Panc1 (cell line): ENCODE measurements around the gene IGSF9. TPM values are rescaled to one million over a fixed set of nuclear protein-coding genes. Genes with fewer than 3 reads are reported as not detected.

Experiments used
- ATAC-seq: fragments of 200-7000 bp; cut with Tn5 transposase; 2 replicates; pipeline ENCODE4 v1.9.1; 2020; ENCODE audit warnings: mild to moderate bottlenecking, moderate library complexity
- BruUV-seq: library from RNA; stranded (reverse); fragments of 400-500 nt; replicated peaks from 2 replicates; lab custom pipeline; 2021; lab: Mats Ljungman, UMichigan
- CTCF ChIA-PET: fragments of 300-600 bp; sonication (Branson Sonifier 250); formaldehyde crosslinking; loops from one replicate; lab custom pipeline; 2022; ENCODE audit warnings: antibody characterized with exemption; lab: Charles Lee
- POLR2A ChIA-PET: fragments of 300-600 bp; sonication (Branson Sonifier 250); formaldehyde crosslinking; loops from one replicate; lab custom pipeline; 2022; ENCODE audit warnings: antibody characterized with exemption; lab: Charles Lee
- DNase-seq: peaks from one replicate; pipeline ENCODE4 v3.0.0-alpha.2; 2010; ENCODE audit warnings: low read depth, low spot score
- H3K27ac ChIP-seq: 2 replicates; pipeline ENCODE4 v1.5.1; 2011; ENCODE audit warnings: mild to moderate bottlenecking, low read length, inconsistent platforms
- H3K27me3 ChIP-seq: fragments of 200-500 bp; sonication (Bioruptor generic); 2 replicates; pipeline ENCODE4 v1.6.0; 2014; ENCODE audit warnings: low read length, inconsistent platforms; ENCODE audit not compliant: control insufficient read depth, insufficient read depth
- H3K36me3 ChIP-seq: fragments of 200-500 bp; sonication (Bioruptor generic); 2 replicates; pipeline ENCODE4 v1.5.1; 2014; ENCODE audit warnings: inconsistent platforms, mild to moderate bottlenecking, low read length, moderate library complexity; ENCODE audit not compliant: control insufficient read depth, insufficient read depth
- H3K4me1 ChIP-seq: 2 replicates; pipeline ENCODE4 v1.5.1; 2011; ENCODE audit warnings: inconsistent platforms, mild to moderate bottlenecking, low read length, moderate library complexity; ENCODE audit not compliant: control insufficient read depth, insufficient read depth
- H3K4me3 ChIP-seq, 2 experiments: 2 replicates each; pipeline ENCODE4 v1.5.1; 2011 to 2012; ENCODE audit warnings: low read depth in 2 of 2, low read length in 2 of 2, mild to moderate bottlenecking in 2 of 2, inconsistent platforms in 1 of 2, moderate library complexity in 1 of 2
- H3K9me3 ChIP-seq: fragments of 200-500 bp; sonication (Bioruptor generic); 2 replicates; pipeline ENCODE4 v1.5.1; 2014; ENCODE audit warnings: low read depth, mild to moderate bottlenecking, inconsistent platforms, low read length, moderate library complexity; ENCODE audit not compliant: control insufficient read depth, insufficient read depth
- CTCF ChIP-seq: fragments of 450-650 bp; IDR thresholded peaks from 2 replicates; pipeline ENCODE4 v1.5.1; 2017; ENCODE audit warnings: mild to moderate bottlenecking
- POLR2AphosphoS5 ChIP-seq: IDR thresholded peaks from 2 replicates; pipeline ENCODE4 v1.6.1; 2012; ENCODE audit warnings: mild to moderate bottlenecking, low read depth, low read length, moderate library complexity
- REST ChIP-seq, 2 experiments: IDR thresholded peaks; 2 replicates each; pipeline ENCODE4 v1.6.1; 2011 to 2012; ENCODE audit warnings: low read depth in 2 of 2, control low read depth in 1 of 2, low read length in 1 of 2, mild to moderate bottlenecking in 1 of 2, moderate library complexity in 1 of 2; ENCODE audit not compliant: insufficient read depth in 1 of 2
- SIN3A ChIP-seq: IDR thresholded peaks from 2 replicates; pipeline ENCODE4 v1.6.1; 2012; ENCODE audit warnings: low read depth, mild to moderate bottlenecking, low read length, moderate library complexity, borderline replicate concordance; ENCODE audit not compliant: insufficient read depth
- TCF7L2 ChIP-seq: IDR thresholded peaks from 2 replicates; pipeline ENCODE4 v1.6.1; 2011; ENCODE audit warnings: mild to moderate bottlenecking, low read depth, low read length, inconsistent platforms
- in situ Hi-C: cut with HindIII; loops from 2 replicates; pipeline ENCODE4 v1.10.0; 2016; ENCODE audit warnings: low sequenced_read_pairs, low pct_unique_long_range_greater_than_20kb
- intact Hi-C: fragments of 100-400 bp; cut with micrococcal nuclease; formaldehyde crosslinking; loops from one replicate; pipeline ENCODE4 v1.10.0; 2022; ENCODE audit not compliant: unreplicated experiment
- total RNA-seq: library from RNA; stranded (reverse); gene quantifications from one replicate; pipeline ENCODE4 v1.2.1, GENCODE V29; 2021; ENCODE audit not compliant: unreplicated experiment

Gene IGSF9
- total RNA-seq, 1 experiment from 2014 or later, result 0.51 TPM

- H3K27ac ChIP-seq, result no peak overlapping the region
- ATAC-seq (no peak), DNase-seq (no peak)
- peaks cover 10% of the 10 kb centered on the region for H3K27me3 ChIP-seq
- in situ Hi-C loops, result no loop called here
- no peaks in the 10 kb centered on the region for H3K4me1 ChIP-seq
- ChIA-PET CTCF (no interaction called here), POLR2A (no interaction called here)
- no TSS peak for BruUV-seq
- H3K36me3 ChIP-seq, result no peaks in the 10 kb centered on the region
- H3K4me3 ChIP-seq, result no peak overlapping the region
- TF ChIP-seq SIN3A, result no peak
- no peak for TF ChIP-seq TCF7L2
- TF ChIP-seq REST (IDR thresholded peaks at IDR 0.05; ENCODE audit: insufficient read depth in 1 of 2, low read depth in 2 of 2, low read length in 1 of 2), result no peak
- no peak for TF ChIP-seq POLR2AphosphoS5
- no peak for TF ChIP-seq CTCF
- intact Hi-C loops, result no loop called here
- H3K9me3 ChIP-seq, result no peaks in the 10 kb centered on the region
Observed at GRCh38 chr1:159981351-159982055, 36.1 kb upstream of the IGSF9 start.

- H3K27ac ChIP-seq, result no peak overlapping the region
- DNase-seq (no peak), ATAC-seq (no peak)
- CTCF ChIA-PET, result no interaction called here
- intact Hi-C loops (no loop called here), in situ Hi-C loops (no loop called here)
- H3K9me3 ChIP-seq, result no peaks in the 10 kb centered on the region
- peaks cover 12% of the 10 kb centered on the region for H3K27me3 ChIP-seq
- BruUV-seq, result no TSS peak
- H3K4me1 ChIP-seq, result no peaks in the 10 kb centered on the region
- no peaks in the 10 kb centered on the region for H3K36me3 ChIP-seq
- POLR2A ChIA-PET, result no interaction called here
- TF ChIP-seq TCF7L2 (no peak), CTCF (no peak), SIN3A (no peak), REST (IDR thresholded peaks at IDR 0.05; ENCODE audit: insufficient read depth in 1 of 2, low read depth in 2 of 2, low read length in 1 of 2) (no peak), POLR2AphosphoS5 (no peak)
- no peak overlapping the region for H3K4me3 ChIP-seq
Observed at GRCh38 chr1:159980786-159981185, 35.4 kb upstream of the IGSF9 start.
